Adipocyte (in vitro differentiated cells): ENCODE data around the gene DGKZ.

Source experiments
- DNase-seq: peaks from one replicate; pipeline ENCODE4 v3.0.0-alpha.2; 2015; ENCODE audit warnings: low read depth
- H3K27me3 ChIP-seq: replicated peaks from 2 replicates; pipeline ENCODE4 v1.7.0; 2013; ENCODE audit warnings: mild to moderate bottlenecking, low read length, moderate library complexity; ENCODE audit not compliant: control insufficient read depth, insufficient read depth
- H3K36me3 ChIP-seq: 2 replicates; pipeline ENCODE4 v1.7.0; 2013; ENCODE audit warnings: low read length, mild to moderate bottlenecking, moderate library complexity; ENCODE audit not compliant: control insufficient read depth, insufficient read depth, severe bottlenecking
- H3K4me1 ChIP-seq: 2 replicates; pipeline ENCODE4 v1.7.0; 2013; ENCODE audit warnings: mild to moderate bottlenecking, low read length, moderate library complexity; ENCODE audit not compliant: control insufficient read depth, insufficient read depth
- H3K4me3 ChIP-seq: 2 replicates; pipeline ENCODE4 v1.7.0; 2013; ENCODE audit warnings: mild to moderate bottlenecking, low read length, moderate library complexity
- H3K9ac ChIP-seq: 2 replicates; pipeline ENCODE4 v1.7.0; 2013; ENCODE audit warnings: mild to moderate bottlenecking, low read length, moderate library complexity
- H3K9me3 ChIP-seq: 2 replicates; pipeline ENCODE4 v1.7.0; 2013; ENCODE audit warnings: mild to moderate bottlenecking, low read length, moderate library complexity; ENCODE audit not compliant: control insufficient read depth

The DGKZ gene

GRCh38 chr11:46307785-46308341 lies 39.4 kb upstream of the DGKZ start:
- H3K27me3 ChIP-seq, result no peaks in the 10 kb centered on the region
- H3K4me3 ChIP-seq, result no peak overlapping the region
- H3K9me3 ChIP-seq, result no peaks in the 10 kb centered on the region
- no peak for DNase-seq
- H3K4me1 ChIP-seq, result peaks cover 29% of the 10 kb centered on the region
- no peak overlapping the region for H3K9ac ChIP-seq
- peaks cover 51% of the 10 kb centered on the region for H3K36me3 ChIP-seq

GRCh38 chr11:46308631-46309419 lies 38.4 kb upstream of the DGKZ start:
- peaks cover 29% of the 10 kb centered on the region for H3K4me1 ChIP-seq
- DNase-seq, result peak; percentile 83
- H3K4me3 ChIP-seq, result no peak overlapping the region
- H3K27me3 ChIP-seq, result no peaks in the 10 kb centered on the region
- H3K9ac ChIP-seq, result peak overlapping the region; percentile 36
- no peaks in the 10 kb centered on the region for H3K9me3 ChIP-seq
- peaks cover 54% of the 10 kb centered on the region for H3K36me3 ChIP-seq

- DNase-seq, result no peak
- Histone ChIP-seq H3K36me3 (peaks cover 56% of the 10 kb centered on the region), H3K4me1 (peaks cover 29% of the 10 kb centered on the region), H3K4me3 (no peak overlapping the region), H3K9ac (peak overlapping the region; percentile 36), H3K9me3 (no peaks in the 10 kb centered on the region), H3K27me3 (no peaks in the 10 kb centered on the region)
These were observed 37.4 kb upstream of the DGKZ start for GRCh38 chr11:46309814-46310259.

- peaks cover 86% of the 10 kb centered on the region for H3K36me3 ChIP-seq
- peak; percentile 87 for DNase-seq
- no peaks in the 10 kb centered on the region for H3K27me3 ChIP-seq
- no peaks in the 10 kb centered on the region for H3K9me3 ChIP-seq
- H3K4me3 ChIP-seq, result no peak overlapping the region
- H3K4me1 ChIP-seq, result no peaks in the 10 kb centered on the region
- no peak overlapping the region for H3K9ac ChIP-seq
These were observed 32.1 kb upstream of the DGKZ start for GRCh38 chr11:46315033-46315738.

- no peak for DNase-seq
- Histone ChIP-seq H3K4me3 (no peak overlapping the region), H3K36me3 (peaks cover 86% of the 10 kb centered on the region), H3K9me3 (no peaks in the 10 kb centered on the region), H3K27me3 (no peaks in the 10 kb centered on the region), H3K4me1 (peaks cover 3% of the 10 kb centered on the region), H3K9ac (no peak overlapping the region)
These were observed 31.3 kb upstream of the DGKZ start for GRCh38 chr11:46315783-46316563.

GRCh38 chr11:46319074-46319453 lies 28.2 kb upstream of the DGKZ start:
- no peaks in the 10 kb centered on the region for H3K27me3 ChIP-seq
- DNase-seq, result no peak
- H3K4me3 ChIP-seq, result no peak overlapping the region
- no peak overlapping the region for H3K9ac ChIP-seq
- H3K4me1 ChIP-seq, result peaks cover 26% of the 10 kb centered on the region
- no peaks in the 10 kb centered on the region for H3K9me3 ChIP-seq
- peaks cover 69% of the 10 kb centered on the region for H3K36me3 ChIP-seq

GRCh38 chr11:46321757-46322156 lies 25.5 kb upstream of the DGKZ start:
- Histone ChIP-seq H3K27me3 (no peaks in the 10 kb centered on the region), H3K9ac (no peak overlapping the region), H3K4me1 (peaks cover 26% of the 10 kb centered on the region), H3K9me3 (no peaks in the 10 kb centered on the region), H3K4me3 (no peak overlapping the region), H3K36me3 (peaks cover 53% of the 10 kb centered on the region)
- peak; percentile 62 for DNase-seq

GRCh38 chr11:46322759-46323158 lies 24.5 kb upstream of the DGKZ start:
- no peak overlapping the region for H3K4me3 ChIP-seq
- H3K9me3 ChIP-seq, result no peaks in the 10 kb centered on the region
- DNase-seq, result peak; percentile 43
- H3K4me1 ChIP-seq, result peaks cover 26% of the 10 kb centered on the region
- peak overlapping the region; percentile 5 for H3K9ac ChIP-seq
- H3K27me3 ChIP-seq, result no peaks in the 10 kb centered on the region
- H3K36me3 ChIP-seq, result peaks cover 43% of the 10 kb centered on the region

- no peaks in the 10 kb centered on the region for H3K9me3 ChIP-seq
- peaks cover 13% of the 10 kb centered on the region for H3K27me3 ChIP-seq
- peaks cover 13% of the 10 kb centered on the region for H3K4me1 ChIP-seq
- H3K4me3 ChIP-seq, result no peak overlapping the region
- peaks cover 5% of the 10 kb centered on the region for H3K36me3 ChIP-seq
- no peak overlapping the region for H3K9ac ChIP-seq
- no peak for DNase-seq
These were observed 20.3 kb upstream of the DGKZ start for GRCh38 chr11:46326813-46327416.

- no peak for DNase-seq
- Histone ChIP-seq H3K4me3 (no peak overlapping the region), H3K4me1 (peaks cover 8% of the 10 kb centered on the region), H3K9ac (no peak overlapping the region), H3K36me3 (no peaks in the 10 kb centered on the region), H3K27me3 (peaks cover 19% of the 10 kb centered on the region), H3K9me3 (no peaks in the 10 kb centered on the region)
These were observed 19.4 kb upstream of the DGKZ start for GRCh38 chr11:46327829-46328228.
